ENCODE results near the gene RBM10.

Gene RBM10

DNA sequence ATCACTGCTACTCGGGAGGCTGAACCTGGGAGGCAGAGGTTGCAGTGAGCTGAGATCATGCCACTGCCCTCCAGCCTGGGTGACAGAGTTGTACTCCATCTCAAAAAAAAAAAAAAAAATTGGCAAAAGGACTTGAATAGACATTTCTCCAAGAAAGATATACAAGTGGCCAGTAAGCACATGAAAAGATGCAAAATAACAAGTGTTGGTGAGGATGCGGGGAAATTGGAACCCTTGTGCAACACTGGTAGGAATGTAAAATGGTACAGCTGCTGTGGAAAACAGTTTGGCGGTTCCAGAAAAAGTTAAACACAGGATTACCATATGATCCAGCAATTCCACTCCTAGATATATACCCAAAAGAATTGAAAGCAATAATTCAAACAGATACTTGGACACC lies 19.4 kb downstream of the RBM10 start:
- H3K4me3 ChIP-seq (ENCODE audit: low read length) = no peak overlapping the region
- H3K36me3 ChIP-seq (replicated peaks; ENCODE audit: insufficient read depth, low read length) = no peaks in the 10 kb centered on the region
- no peaks in the 10 kb centered on the region for H4K20me1 ChIP-seq (ENCODE audit: insufficient read depth, low read length)
- no peaks in the 10 kb centered on the region for H3K4me1 ChIP-seq (ENCODE audit: low read length)
- H3K9ac ChIP-seq (ENCODE audit: low read length) = no peak overlapping the region
- no peak for TF ChIP-seq EZH2 (optimal IDR thresholded peaks at IDR 0.05; ENCODE audit: low read depth, low read length)
- TF ChIP-seq, protein P1, sequence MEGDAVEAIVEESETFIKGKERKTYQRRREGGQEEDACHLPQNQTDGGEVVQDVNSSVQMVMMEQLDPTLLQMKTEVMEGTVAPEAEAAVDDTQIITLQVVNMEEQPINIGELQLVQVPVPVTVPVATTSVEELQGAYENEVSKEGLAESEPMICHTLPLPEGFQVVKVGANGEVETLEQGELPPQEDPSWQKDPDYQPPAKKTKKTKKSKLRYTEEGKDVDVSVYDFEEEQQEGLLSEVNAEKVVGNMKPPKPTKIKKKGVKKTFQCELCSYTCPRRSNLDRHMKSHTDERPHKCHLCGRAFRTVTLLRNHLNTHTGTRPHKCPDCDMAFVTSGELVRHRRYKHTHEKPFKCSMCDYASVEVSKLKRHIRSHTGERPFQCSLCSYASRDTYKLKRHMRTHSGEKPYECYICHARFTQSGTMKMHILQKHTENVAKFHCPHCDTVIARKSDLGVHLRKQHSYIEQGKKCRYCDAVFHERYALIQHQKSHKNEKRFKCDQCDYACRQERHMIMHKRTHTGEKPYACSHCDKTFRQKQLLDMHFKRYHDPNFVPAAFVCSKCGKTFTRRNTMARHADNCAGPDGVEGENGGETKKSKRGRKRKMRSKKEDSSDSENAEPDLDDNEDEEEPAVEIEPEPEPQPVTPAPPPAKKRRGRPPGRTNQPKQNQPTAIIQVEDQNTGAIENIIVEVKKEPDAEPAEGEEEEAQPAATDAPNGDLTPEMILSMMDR (IDR thresholded peaks at IDR 0.05; ENCODE audit: low read length) = no peak
- TF ChIP-seq EZH2phosphoT487 (IDR thresholded peaks at IDR 0.05; ENCODE audit: low read length) = no peak
- H3K27me3 ChIP-seq (replicated peaks; ENCODE audit: insufficient read depth, low read length) = no peaks in the 10 kb centered on the region
- peaks cover 74% of the 10 kb centered on the region for H3K79me2 ChIP-seq (ENCODE audit: low read length)
- H2AFZ ChIP-seq (ENCODE audit: low read length) = no peak overlapping the region
- no peaks in the 10 kb centered on the region for H3K9me2 ChIP-seq (replicated peaks; ENCODE audit: insufficient read depth, low read length)
- DNase-seq = no peak
- no peak overlapping the region for H3K4me2 ChIP-seq (ENCODE audit: low read depth, low read length)
- no peak overlapping the region for H3K27ac ChIP-seq (ENCODE audit: low read length)
- no peaks in the 10 kb centered on the region for H3F3A ChIP-seq (ENCODE audit: insufficient read depth, low read length)
- no peaks in the 10 kb centered on the region for H3K9me3 ChIP-seq (replicated peaks; ENCODE audit: insufficient read depth, low read length)

DNA sequence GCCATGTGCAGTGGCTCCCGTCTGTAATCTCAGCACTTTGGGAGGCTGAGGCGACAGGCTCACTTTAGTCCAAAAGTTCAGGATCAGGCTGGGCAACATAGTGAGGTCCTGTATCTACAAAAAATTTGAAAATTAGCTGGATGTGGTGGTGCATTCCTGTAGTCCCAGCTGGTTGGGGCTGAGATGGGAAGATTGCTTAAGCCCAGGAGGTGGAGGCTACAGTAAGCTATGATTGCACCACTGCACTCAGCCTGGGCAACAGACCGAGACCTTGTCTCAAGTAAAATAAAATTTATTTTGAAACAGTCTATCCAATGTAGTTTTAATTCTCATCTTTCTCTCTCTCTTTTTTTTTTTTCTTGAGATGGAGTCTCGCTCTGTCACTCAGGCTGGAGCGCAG lies 21.1 kb downstream of the RBM10 start:
- H3K27ac ChIP-seq (ENCODE audit: low read length) = no peak overlapping the region
- H3K9ac ChIP-seq (ENCODE audit: low read length) = no peak overlapping the region
- H3K4me2 ChIP-seq (ENCODE audit: low read depth, low read length) = no peak overlapping the region
- H3K36me3 ChIP-seq (replicated peaks; ENCODE audit: insufficient read depth, low read length) = no peaks in the 10 kb centered on the region
- H3K9me3 ChIP-seq (replicated peaks; ENCODE audit: insufficient read depth, low read length) = no peaks in the 10 kb centered on the region
- DNase-seq = no peak
- TF ChIP-seq EZH2phosphoT487 (IDR thresholded peaks at IDR 0.05; ENCODE audit: low read length) = no peak
- TF ChIP-seq, protein P1 (IDR thresholded peaks at IDR 0.05; ENCODE audit: low read length) = no peak
- TF ChIP-seq EZH2 (optimal IDR thresholded peaks at IDR 0.05; ENCODE audit: low read depth, low read length) = no peak
- no peak overlapping the region for H3K4me3 ChIP-seq (ENCODE audit: low read length)
- no peaks in the 10 kb centered on the region for H4K20me1 ChIP-seq (ENCODE audit: insufficient read depth, low read length)
- no peaks in the 10 kb centered on the region for H3K27me3 ChIP-seq (replicated peaks; ENCODE audit: insufficient read depth, low read length)
- no peaks in the 10 kb centered on the region for H3K4me1 ChIP-seq (ENCODE audit: low read length)
- H3K79me2 ChIP-seq (ENCODE audit: low read length) = peaks cover 61% of the 10 kb centered on the region
- no peaks in the 10 kb centered on the region for H3F3A ChIP-seq (ENCODE audit: insufficient read depth, low read length)
- no peak overlapping the region for H2AFZ ChIP-seq (ENCODE audit: low read length)
- no peaks in the 10 kb centered on the region for H3K9me2 ChIP-seq (replicated peaks; ENCODE audit: insufficient read depth, low read length)

DNA sequence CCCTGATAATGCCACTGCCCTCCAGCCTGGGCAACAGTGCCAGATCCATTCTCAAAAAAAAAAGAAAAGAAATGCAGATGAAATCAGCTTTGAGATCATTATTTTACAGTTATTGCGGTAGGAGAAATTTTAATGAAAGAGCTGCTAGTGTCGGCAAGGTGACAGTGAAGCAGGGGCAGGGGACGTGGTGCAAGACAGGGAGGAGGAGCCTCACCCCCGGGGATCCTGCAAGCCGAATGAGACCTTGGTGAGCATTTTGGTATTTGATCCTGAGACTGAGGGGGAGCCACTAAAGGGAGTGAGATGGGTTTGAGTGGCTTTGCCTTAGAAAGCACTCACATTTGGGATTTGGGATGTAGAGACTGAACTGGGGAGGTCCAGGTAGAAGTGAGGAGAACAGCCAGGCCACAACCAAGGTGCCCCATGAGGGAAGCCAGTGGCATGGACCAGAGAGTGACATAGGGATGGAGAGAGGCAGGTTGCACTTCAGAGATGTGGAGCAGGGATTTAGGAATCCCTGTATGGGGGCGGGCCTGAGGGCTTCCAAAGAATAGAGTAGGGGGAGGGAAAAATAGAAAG lies 23.6 kb downstream of the RBM10 start:
- H3F3A ChIP-seq (ENCODE audit: insufficient read depth, low read length) = no peaks in the 10 kb centered on the region
- DNase-seq = no peak
- H3K27ac ChIP-seq (ENCODE audit: low read length) = no peak overlapping the region
- H3K36me3 ChIP-seq (replicated peaks; ENCODE audit: insufficient read depth, low read length) = no peaks in the 10 kb centered on the region
- H3K9ac ChIP-seq (ENCODE audit: low read length) = no peak overlapping the region
- H3K4me2 ChIP-seq (ENCODE audit: low read depth, low read length) = no peak overlapping the region
- H3K9me3 ChIP-seq (replicated peaks; ENCODE audit: insufficient read depth, low read length) = no peaks in the 10 kb centered on the region
- no peaks in the 10 kb centered on the region for H4K20me1 ChIP-seq (ENCODE audit: insufficient read depth, low read length)
- no peak overlapping the region for H3K4me3 ChIP-seq (ENCODE audit: low read length)
- no peaks in the 10 kb centered on the region for H3K4me1 ChIP-seq (ENCODE audit: low read length)
- no peaks in the 10 kb centered on the region for H3K9me2 ChIP-seq (replicated peaks; ENCODE audit: insufficient read depth, low read length)
- peaks cover 42% of the 10 kb centered on the region for H3K79me2 ChIP-seq (ENCODE audit: low read length)
- no peaks in the 10 kb centered on the region for H3K27me3 ChIP-seq (replicated peaks; ENCODE audit: insufficient read depth, low read length)
- TF ChIP-seq, protein P1 (IDR thresholded peaks at IDR 0.05; ENCODE audit: low read length) = no peak
- TF ChIP-seq EZH2 (optimal IDR thresholded peaks at IDR 0.05; ENCODE audit: low read depth, low read length) (no peak), EZH2phosphoT487 (IDR thresholded peaks at IDR 0.05; ENCODE audit: low read length) (no peak)
- no peak overlapping the region for H2AFZ ChIP-seq (ENCODE audit: low read length)

Measured in MM.1S (cell line).